Subcutaneous abdominal adipose tissue (tissue), 5 donors: Measurements from ENCODE around the gene FOXC1.
A peak's percentile ranks its signal among the peaks of the same experiment; 100 is the strongest.

Source experiments
- H3K27ac ChIP-seq: one replicate; pipeline ENCODE4 v1.7.0; 2013; ENCODE audit warnings: low read depth, mild to moderate bottlenecking, inconsistent platforms, low read length, moderate library complexity
- H3K27me3 ChIP-seq, 5 donors: one replicate each; pipeline ENCODE4 v1.7.0; 2013; ENCODE audit warnings: low read length in 5 of 5, inconsistent platforms in 1 of 5; ENCODE audit not compliant: control insufficient read depth in 5 of 5, insufficient read depth in 4 of 5
- H3K36me3 ChIP-seq, 5 donors: one replicate each; pipeline ENCODE4 v1.7.0; 2013; ENCODE audit warnings: low read length in 5 of 5; ENCODE audit not compliant: control insufficient read depth in 5 of 5, insufficient read depth in 5 of 5
- H3K4me1 ChIP-seq, 5 donors: one replicate each; pipeline ENCODE4 v1.7.0; 2013; ENCODE audit warnings: low read length in 5 of 5, mild to moderate bottlenecking in 3 of 5, moderate library complexity in 1 of 5; ENCODE audit not compliant: control insufficient read depth in 5 of 5, insufficient read depth in 5 of 5
- H3K4me3 ChIP-seq, 5 donors: one replicate each; pipeline ENCODE4 v1.7.0; 2013; ENCODE audit warnings: low read length in 5 of 5, low read depth in 1 of 5
- H3K9ac ChIP-seq, 5 donors: one replicate each; pipeline ENCODE4 v1.7.0; 2013; ENCODE audit warnings: low read length in 5 of 5, mild to moderate bottlenecking in 4 of 5, moderate library complexity in 3 of 5
- H3K9me3 ChIP-seq, 5 donors: one replicate each; pipeline ENCODE4 v1.7.0; 2013; ENCODE audit warnings: low read length in 5 of 5; ENCODE audit not compliant: control insufficient read depth in 5 of 5
- donor health status: healthy.
- donor health status: healthy.
- donor health status: healthy.
- donor health status: healthy.
- donor health status: healthy.

The FOXC1 gene

DNA sequence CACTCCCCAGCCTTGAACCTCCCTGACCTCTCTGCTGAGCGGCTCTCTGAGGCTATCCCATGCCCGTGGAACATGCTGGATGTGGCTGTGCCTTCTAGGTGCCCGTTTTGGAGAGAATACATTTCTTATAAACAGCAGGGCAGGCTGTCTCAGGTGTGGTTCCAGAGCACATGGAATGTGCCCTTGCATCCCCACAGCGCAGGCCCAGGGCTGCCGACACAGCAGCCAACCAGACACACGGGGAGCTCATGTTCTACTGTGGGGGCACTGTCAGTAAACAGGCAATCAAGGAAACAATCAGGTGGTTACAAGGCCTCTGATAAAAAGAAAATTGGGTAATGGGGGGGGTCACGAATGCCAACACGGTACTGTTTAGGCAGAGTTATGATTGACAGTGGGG, 30.8 kb downstream of the FOXC1 start:
- H3K27me3 ChIP-seq, result no peaks in the 10 kb centered on the region

GRCh38 chr6:1641343-1641885, 31.7 kb downstream of the FOXC1 start:
- Histone ChIP-seq H3K27me3 (no peaks in the 10 kb centered on the region), H3K9ac (no peak overlapping the region), H3K9me3 (no peaks in the 10 kb centered on the region), H3K36me3 (no peaks in the 10 kb centered on the region), H3K27ac (no peak overlapping the region), H3K4me1 (peaks cover 0 to 22% (median 10%) of the 10 kb centered on the region in 5 donors), H3K4me3 (no peak overlapping the region)

More for the DNA sequence above, 30.8 kb downstream of the FOXC1 start:
- H3K4me3 ChIP-seq, result no peak overlapping the region
- no peaks in the 10 kb centered on the region for H3K36me3 ChIP-seq
- H3K4me1 ChIP-seq, result peaks cover 0 to 20% (median 4%) of the 10 kb centered on the region in 5 donors
- no peak overlapping the region for H3K27ac ChIP-seq
- H3K9me3 ChIP-seq, result no peaks in the 10 kb centered on the region
- H3K9ac ChIP-seq, result no peak overlapping the region

- Histone ChIP-seq H3K27ac (no peak overlapping the region), H3K9ac (no peak overlapping the region), H3K36me3 (no peaks in the 10 kb centered on the region), H3K4me3 (peak overlapping the region in 1 of 5 donors; percentile 23), H3K9me3 (no peaks in the 10 kb centered on the region), H3K4me1 (peaks cover 0 to 22% (median 10%) of the 10 kb centered on the region in 5 donors), H3K27me3 (peaks cover 0 to 3% (median 0%) of the 10 kb centered on the region in 5 donors)
These were observed 33.4 kb downstream of the FOXC1 start for GRCh38 chr6:1643111-1643510.

- no peak overlapping the region for H3K4me3 ChIP-seq
- H3K4me1 ChIP-seq, result peaks cover 0 to 22% (median 10%) of the 10 kb centered on the region in 5 donors
- H3K36me3 ChIP-seq, result no peaks in the 10 kb centered on the region
- no peak overlapping the region for H3K27ac ChIP-seq
- H3K9ac ChIP-seq, result no peak overlapping the region
- no peaks in the 10 kb centered on the region for H3K9me3 ChIP-seq
- H3K27me3 ChIP-seq, result peaks cover 0 to 3% (median 0%) of the 10 kb centered on the region in 5 donors
These were observed 34.2 kb downstream of the FOXC1 start for GRCh38 chr6:1643830-1644445.

GRCh38 chr6:1644516-1645060, 34.9 kb downstream of the FOXC1 start:
- H3K9me3 ChIP-seq, result no peaks in the 10 kb centered on the region
- H3K4me3 ChIP-seq, result no peak overlapping the region
- no peaks in the 10 kb centered on the region for H3K36me3 ChIP-seq
- H3K9ac ChIP-seq, result no peak overlapping the region
- peaks cover 0 to 22% (median 10%) of the 10 kb centered on the region in 5 donors for H3K4me1 ChIP-seq
- H3K27me3 ChIP-seq, result peaks cover 0 to 3% (median 0%) of the 10 kb centered on the region in 5 donors
- no peak overlapping the region for H3K27ac ChIP-seq

- Histone ChIP-seq H3K9me3 (no peaks in the 10 kb centered on the region), H3K27ac (no peak overlapping the region), H3K27me3 (peaks cover 0 to 3% (median 0%) of the 10 kb centered on the region in 5 donors), H3K9ac (no peak overlapping the region), H3K4me1 (peaks cover 0 to 22% (median 10%) of the 10 kb centered on the region in 5 donors), H3K36me3 (no peaks in the 10 kb centered on the region), H3K4me3 (no peak overlapping the region)
These were observed 35.9 kb downstream of the FOXC1 start for GRCh38 chr6:1645466-1646185.

- Histone ChIP-seq H3K36me3 (no peaks in the 10 kb centered on the region), H3K4me3 (no peak overlapping the region), H3K4me1 (peaks cover 0 to 2% (median 0%) of the 10 kb centered on the region in 5 donors), H3K9ac (no peak overlapping the region), H3K27me3 (peaks cover 0 to 3% (median 0%) of the 10 kb centered on the region in 5 donors), H3K9me3 (no peaks in the 10 kb centered on the region), H3K27ac (no peak overlapping the region)
These were observed 41.6 kb downstream of the FOXC1 start for GRCh38 chr6:1651362-1651761.

DNA sequence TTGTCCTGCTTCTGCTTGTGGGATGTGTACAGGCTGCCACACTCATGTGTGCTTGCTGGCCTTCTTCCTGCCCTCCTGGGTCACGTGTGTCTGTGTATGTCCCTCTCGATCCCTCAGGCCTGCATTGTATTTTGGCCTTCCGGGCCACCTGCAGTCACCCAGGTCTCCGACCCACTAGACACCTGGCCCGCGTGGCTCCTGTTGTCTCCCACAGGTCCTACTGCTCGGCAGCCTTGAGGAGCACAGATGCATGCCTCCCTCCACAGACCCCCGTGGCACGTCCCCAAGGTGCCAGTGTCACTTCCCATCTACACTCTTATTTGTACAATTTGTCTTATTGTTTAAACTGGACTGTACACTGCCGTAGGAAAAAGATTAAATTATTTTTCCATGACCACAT, 43.1 kb downstream of the FOXC1 start:
- no peak overlapping the region for H3K4me3 ChIP-seq
- H3K27me3 ChIP-seq, result no peaks in the 10 kb centered on the region
- H3K9ac ChIP-seq, result no peak overlapping the region
- H3K36me3 ChIP-seq, result no peaks in the 10 kb centered on the region
- no peaks in the 10 kb centered on the region for H3K9me3 ChIP-seq
- H3K27ac ChIP-seq, result no peak overlapping the region
- H3K4me1 ChIP-seq, result no peaks in the 10 kb centered on the region

DNA sequence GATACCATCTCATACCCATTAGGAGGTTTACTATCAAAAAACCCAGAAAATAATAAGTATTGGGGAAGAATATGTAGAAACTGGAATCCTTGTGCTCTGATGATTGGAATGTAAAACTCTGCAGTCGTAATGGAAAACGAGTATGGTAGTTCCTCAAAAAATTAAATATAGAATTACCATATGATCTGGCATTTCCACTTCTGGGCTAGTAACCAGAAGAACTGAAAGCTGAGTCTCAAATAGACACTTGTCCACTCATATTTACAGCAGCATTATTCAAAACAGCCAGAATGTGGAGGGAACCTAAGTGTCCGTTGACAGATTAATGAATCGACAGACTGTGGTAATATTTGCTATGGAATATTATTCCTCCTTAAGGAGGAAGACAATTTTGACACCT, 44.3 kb downstream of the FOXC1 start:
- no peaks in the 10 kb centered on the region for H3K9me3 ChIP-seq
- H3K4me3 ChIP-seq, result no peak overlapping the region
- no peaks in the 10 kb centered on the region for H3K36me3 ChIP-seq
- no peak overlapping the region for H3K27ac ChIP-seq
- H3K9ac ChIP-seq, result no peak overlapping the region
- H3K4me1 ChIP-seq, result no peaks in the 10 kb centered on the region
- no peaks in the 10 kb centered on the region for H3K27me3 ChIP-seq
